ENCODE results near the gene CFAP74. TPM values are rescaled to one million over a fixed set of nuclear protein-coding genes. Genes with fewer than 3 reads are reported as not detected.
"Not testable (repeated sequence)": the region's sequence is repeated elsewhere in the genome, so short reads cannot be mapped to it uniquely, and the experiment has no call there.

The CFAP74 gene
- total RNA-seq, 1 donor from 2014 or later, result not detected

DNA sequence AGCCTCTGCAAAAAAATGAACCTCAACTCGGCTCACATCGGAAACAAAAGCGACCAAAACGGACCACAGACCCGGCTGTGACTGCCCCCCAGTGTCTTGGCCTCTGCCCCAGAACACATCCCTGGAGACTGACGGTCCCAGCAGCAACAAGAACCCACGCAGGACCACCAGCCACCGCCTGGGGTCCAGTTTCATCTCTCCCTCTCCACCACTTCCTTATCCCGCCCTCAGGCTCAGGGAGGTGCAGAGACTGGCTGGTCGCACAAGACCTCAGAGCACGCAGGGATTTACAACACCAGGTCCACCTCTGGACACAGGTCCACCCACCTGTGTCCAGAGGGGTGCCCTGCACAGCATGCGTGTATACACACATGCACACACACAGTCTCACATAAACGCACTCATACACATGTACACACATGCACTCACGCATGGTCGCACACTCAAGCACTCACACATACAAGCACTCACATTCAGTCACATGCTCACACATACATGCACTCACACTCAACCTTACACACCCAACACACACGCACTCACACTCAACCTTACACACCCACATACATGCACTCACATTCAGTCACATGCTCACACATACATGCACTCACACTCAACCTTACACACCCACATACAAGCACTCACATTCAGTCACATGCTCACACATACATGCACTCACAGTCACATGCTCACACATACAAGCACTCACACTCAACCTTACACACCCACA lies 65.9 kb downstream of the CFAP74 start:
- DNase-seq (ENCODE audit: low read depth), result no peak
- TF ChIP-seq, protein P1, sequence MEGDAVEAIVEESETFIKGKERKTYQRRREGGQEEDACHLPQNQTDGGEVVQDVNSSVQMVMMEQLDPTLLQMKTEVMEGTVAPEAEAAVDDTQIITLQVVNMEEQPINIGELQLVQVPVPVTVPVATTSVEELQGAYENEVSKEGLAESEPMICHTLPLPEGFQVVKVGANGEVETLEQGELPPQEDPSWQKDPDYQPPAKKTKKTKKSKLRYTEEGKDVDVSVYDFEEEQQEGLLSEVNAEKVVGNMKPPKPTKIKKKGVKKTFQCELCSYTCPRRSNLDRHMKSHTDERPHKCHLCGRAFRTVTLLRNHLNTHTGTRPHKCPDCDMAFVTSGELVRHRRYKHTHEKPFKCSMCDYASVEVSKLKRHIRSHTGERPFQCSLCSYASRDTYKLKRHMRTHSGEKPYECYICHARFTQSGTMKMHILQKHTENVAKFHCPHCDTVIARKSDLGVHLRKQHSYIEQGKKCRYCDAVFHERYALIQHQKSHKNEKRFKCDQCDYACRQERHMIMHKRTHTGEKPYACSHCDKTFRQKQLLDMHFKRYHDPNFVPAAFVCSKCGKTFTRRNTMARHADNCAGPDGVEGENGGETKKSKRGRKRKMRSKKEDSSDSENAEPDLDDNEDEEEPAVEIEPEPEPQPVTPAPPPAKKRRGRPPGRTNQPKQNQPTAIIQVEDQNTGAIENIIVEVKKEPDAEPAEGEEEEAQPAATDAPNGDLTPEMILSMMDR (conservative IDR thresholded peaks at IDR 0.05; ENCODE audit: low read depth, low read length), result no peak
- H3K4me3 ChIP-seq (ENCODE audit: low read depth, low read length), result no peak overlapping the region

DNA sequence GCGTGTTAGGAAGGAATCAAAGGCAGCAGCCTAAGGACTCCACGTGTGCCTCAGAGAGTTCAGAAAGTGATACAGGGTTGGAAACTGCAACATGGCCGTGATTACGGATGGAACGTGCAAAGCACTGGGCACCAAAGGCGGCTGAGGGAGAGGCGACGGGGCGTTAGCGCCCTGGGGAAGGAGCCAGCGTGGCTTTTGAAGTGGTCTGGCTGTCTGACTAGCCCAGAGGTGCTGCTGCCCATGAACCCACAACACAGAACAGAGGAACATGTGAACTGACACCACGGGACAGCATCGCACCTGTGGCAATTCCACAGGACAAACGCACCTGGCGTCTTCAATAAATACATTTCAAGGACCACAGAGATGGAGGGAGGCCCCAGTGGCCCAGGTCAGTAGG lies 66.5 kb downstream of the CFAP74 start:
- no peak for DNase-seq (ENCODE audit: low read depth)
- no peak overlapping the region for H3K4me3 ChIP-seq (ENCODE audit: low read depth, low read length)
- TF ChIP-seq, protein P1 (conservative IDR thresholded peaks at IDR 0.05; ENCODE audit: low read depth, low read length), result no peak

DNA sequence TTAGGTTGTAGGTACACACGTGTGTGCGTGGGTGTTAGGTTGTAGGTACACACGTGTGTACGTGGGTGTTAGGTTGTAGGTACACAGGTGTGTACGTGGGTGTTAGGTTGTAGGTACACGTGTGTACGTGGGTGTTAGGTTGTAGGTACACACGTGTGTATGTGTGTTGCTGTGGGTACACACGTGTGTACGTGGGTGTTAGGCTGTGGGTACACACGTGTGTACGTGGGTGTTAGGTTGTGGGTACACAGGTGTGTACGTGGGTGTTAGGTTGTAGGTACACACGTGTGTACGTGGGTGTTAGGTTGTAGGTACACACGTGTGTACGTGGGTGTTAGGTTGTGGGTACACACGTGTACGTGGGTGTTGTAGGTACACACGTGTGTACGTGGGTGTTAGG lies 68.7 kb downstream of the CFAP74 start:
- DNase-seq (ENCODE audit: low read depth), result not testable (repeated sequence)

DNA sequence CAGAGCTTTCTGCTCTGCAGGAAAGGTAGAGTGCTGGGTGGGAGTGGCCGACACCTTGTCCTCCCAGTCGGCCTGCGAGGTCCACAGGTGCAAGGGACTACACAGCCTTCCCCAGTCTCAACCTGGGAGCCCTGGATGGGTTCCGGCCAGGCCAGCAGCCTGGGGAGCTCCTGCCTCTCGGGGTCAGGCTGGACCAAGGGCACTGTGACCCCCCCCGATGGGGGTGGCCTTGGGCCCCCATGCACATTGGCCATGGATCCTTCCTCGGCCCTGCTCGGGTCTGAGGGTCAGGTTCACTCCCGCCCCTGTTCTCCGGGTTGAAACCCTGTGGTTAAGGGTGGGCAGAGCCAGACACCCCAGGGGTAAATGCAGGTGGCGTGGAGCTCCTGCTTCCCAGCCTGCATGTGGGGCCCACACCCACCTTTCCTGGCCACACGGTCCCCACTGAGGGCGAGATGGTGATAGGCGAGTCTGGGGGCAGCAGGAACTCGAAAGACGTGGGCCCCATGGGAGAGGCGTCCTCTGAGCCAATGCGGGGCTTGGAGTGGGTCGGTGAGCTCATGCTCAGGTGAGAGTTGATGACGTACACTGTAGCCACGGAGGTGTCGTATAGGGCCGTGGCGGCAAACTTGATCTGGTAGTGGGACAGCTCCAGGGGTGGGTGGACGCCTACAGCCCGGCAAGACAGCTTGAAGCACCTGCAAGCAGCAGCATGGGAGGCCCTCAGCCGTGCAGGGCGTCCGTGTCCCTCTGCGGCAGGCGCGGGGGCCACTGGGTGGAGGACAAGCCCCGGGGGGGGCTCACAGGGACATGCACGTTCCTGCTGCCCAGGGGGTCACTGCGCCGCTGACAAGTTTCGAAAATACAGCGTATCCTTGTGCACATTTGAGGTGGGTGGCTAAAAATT lies 73.7 kb downstream of the CFAP74 start:
- DNase-seq (ENCODE audit: low read depth), result no peak
- H3K4me3 ChIP-seq (ENCODE audit: low read depth, low read length), result no peak overlapping the region
- TF ChIP-seq, protein P1 (conservative IDR thresholded peaks at IDR 0.05; ENCODE audit: low read depth, low read length), result no peak

More for the DNA sequence above, 68.7 kb downstream of the CFAP74 start:
- H3K4me3 ChIP-seq (ENCODE audit: low read depth, low read length), result not testable (repeated sequence)

DNA sequence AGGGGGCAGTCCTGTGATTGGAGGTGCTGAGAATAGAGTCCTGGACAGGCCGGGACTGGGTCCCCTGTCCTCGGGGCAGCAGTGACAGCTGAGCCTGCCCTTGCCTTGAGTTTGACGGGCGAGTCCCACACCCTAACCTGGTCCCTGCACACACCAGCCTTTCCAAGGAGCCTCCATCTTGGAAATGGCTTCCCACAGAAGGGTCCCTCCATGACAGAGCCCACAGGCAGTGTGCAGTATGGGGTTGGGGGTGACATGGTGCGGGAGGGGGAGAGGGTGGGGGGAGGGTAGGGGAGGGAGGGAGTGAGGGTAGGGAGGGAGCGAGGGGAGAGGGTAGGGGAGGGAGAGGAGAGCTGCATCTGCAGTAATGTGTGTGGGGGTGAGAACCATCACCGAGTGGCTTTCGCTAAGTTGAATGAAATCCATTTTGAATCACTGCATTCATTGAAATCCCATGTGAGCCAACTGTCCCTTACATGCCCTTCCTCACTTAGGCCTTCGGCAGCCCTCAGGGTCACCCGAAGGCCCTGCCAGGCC lies 74.4 kb downstream of the CFAP74 start:
- TF ChIP-seq, protein P1 (conservative IDR thresholded peaks at IDR 0.05; ENCODE audit: low read depth, low read length), result no peak
- DNase-seq (ENCODE audit: low read depth), result no peak
- no peak overlapping the region for H3K4me3 ChIP-seq (ENCODE audit: low read depth, low read length)

DNA sequence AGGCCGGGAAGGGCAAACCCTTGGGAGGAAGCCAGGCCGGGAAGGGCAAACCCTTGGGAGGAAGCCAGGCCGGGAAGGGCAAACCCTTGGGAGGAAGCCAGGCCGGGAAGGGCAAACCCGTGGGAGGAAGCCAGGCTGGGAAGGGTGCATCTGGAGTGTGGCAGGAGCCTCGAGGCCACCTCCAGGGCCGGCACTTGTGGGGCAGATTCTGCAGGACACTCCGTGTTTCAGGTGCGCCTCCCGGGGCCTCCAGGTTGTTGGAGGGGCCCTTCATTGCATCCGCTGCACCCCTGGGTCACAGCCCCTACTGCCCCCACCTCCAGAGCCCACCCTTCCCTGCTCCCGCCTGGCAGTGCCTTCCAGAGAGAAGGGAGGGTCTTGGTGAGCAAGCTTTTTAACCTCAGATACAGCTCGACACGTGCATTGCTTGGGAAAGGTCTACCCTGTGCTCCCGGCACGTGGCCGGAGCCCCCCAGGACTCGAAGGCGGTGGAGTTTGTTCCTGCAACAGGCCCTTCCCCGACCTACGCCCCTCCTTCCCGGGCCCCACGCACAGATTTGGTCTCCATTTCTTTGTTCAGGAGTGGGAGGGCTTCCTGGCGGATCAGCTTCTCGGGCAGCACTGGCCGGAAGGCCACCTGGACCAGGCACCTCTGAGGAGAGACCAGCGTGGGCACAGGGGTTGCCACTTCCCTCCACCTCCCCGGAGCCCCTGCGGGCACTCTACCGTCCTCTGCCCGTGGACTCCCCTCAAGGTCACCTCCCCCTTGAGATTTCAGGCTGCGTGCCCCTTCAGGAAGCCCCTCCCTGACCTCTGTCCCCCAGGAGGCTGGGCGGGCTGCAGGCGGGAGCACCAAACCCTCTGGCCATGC lies 75.1 kb downstream of the CFAP74 start:
- H3K4me3 ChIP-seq (ENCODE audit: low read depth, low read length), result no peak overlapping the region
- no peak for DNase-seq (ENCODE audit: low read depth)
- TF ChIP-seq, protein P1 (conservative IDR thresholded peaks at IDR 0.05; ENCODE audit: low read depth, low read length), result no peak

All from epithelial cell of proximal tubule (primary cell).